Measurements from ENCODE around the gene ITFG1. TPM values are rescaled to one million over a fixed set of nuclear protein-coding genes. Genes with fewer than 3 reads are reported as not detected.

ITFG1 gene
- total and polyA plus RNA-seq, 2 of the 13 experiments (the other 11 are each of a cell fraction or from before 2014, with no cell fraction given): 74.5 to 150 TPM

DNA sequence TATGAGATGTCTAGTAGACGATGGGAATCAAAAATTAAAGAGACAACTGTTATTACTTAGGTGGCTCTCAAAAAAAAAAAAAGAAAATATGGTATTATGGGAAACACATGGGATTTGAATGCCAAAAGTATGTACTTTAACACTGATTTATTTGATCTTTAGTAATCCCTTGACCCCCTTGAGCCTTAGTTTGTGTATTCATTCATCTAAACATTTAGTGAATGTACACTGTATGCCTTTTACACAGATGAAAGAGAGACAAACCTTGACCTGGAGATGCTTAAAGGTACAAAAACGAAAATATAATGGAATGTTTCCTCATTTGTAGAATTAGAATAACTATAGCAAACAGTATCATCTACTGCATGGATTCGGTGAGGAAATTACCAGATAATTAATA is 278.5 kb downstream of the ITFG1 start (continued):
- TF ChIP-seq, protein P1, sequence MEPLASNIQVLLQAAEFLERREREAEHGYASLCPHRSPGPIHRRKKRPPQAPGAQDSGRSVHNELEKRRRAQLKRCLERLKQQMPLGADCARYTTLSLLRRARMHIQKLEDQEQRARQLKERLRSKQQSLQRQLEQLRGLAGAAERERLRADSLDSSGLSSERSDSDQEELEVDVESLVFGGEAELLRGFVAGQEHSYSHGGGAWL (CRISPR knock-in tag; IDR thresholded peaks at IDR 0.05): no peak
- TF ChIP-seq KDM1A (CRISPR knock-in tag; IDR thresholded peaks at IDR 0.05) (no peak), RARA (CRISPR knock-in tag; IDR thresholded peaks at IDR 0.05) (peak; percentile 45; the same call in 1 of the 2 replicates), ZNF30 (CRISPR knock-in tag; IDR thresholded peaks at IDR 0.05) (no peak), RFX3 (CRISPR knock-in tag; IDR thresholded peaks at IDR 0.05) (no peak), ZNF547 (CRISPR knock-in tag; IDR thresholded peaks at IDR 0.05) (no peak), MEIS2 (CRISPR knock-in tag; IDR thresholded peaks at IDR 0.05) (no peak), ZSCAN21 (CRISPR knock-in tag; IDR thresholded peaks at IDR 0.05; ENCODE audit: borderline replicate concordance) (no peak), ZNF550 (CRISPR knock-in tag; IDR thresholded peaks at IDR 0.05; ENCODE audit: borderline replicate concordance) (no peak), CEBPB (IDR thresholded peaks at IDR 0.05; ENCODE audit: borderline replicate concordance, low read depth, low read length) (no peak), IRF2 (CRISPR knock-in tag; IDR thresholded peaks at IDR 0.05) (no peak), ZNF83 (CRISPR knock-in tag; IDR thresholded peaks at IDR 0.05; ENCODE audit: borderline replicate concordance) (no peak), ELF3 (CRISPR knock-in tag; IDR thresholded peaks at IDR 0.05) (no peak), MAZ (IDR thresholded peaks at IDR 0.05; ENCODE audit: borderline replicate concordance, low read depth, low read length) (no peak), MAZ (CRISPR knock-in tag; IDR thresholded peaks at IDR 0.05; ENCODE audit: low read depth) (no peak), GFI1 (CRISPR knock-in tag; IDR thresholded peaks at IDR 0.05; ENCODE audit: borderline replicate concordance) (peak; percentile 92), ZNF121 (CRISPR knock-in tag; IDR thresholded peaks at IDR 0.05) (no peak), NR2F6 (IDR thresholded peaks at IDR 0.05) (peak; percentile 83), NR2F6 (CRISPR knock-in tag; IDR thresholded peaks at IDR 0.05) (peak; percentile 62), ATM (IDR thresholded peaks at IDR 0.05; ENCODE audit: borderline replicate concordance) (no peak), TGIF2 (CRISPR knock-in tag; IDR thresholded peaks at IDR 0.05) (no peak), GATAD2A (CRISPR knock-in tag; IDR thresholded peaks at IDR 0.05) (no peak)
- TF ChIP-seq, protein P2, sequence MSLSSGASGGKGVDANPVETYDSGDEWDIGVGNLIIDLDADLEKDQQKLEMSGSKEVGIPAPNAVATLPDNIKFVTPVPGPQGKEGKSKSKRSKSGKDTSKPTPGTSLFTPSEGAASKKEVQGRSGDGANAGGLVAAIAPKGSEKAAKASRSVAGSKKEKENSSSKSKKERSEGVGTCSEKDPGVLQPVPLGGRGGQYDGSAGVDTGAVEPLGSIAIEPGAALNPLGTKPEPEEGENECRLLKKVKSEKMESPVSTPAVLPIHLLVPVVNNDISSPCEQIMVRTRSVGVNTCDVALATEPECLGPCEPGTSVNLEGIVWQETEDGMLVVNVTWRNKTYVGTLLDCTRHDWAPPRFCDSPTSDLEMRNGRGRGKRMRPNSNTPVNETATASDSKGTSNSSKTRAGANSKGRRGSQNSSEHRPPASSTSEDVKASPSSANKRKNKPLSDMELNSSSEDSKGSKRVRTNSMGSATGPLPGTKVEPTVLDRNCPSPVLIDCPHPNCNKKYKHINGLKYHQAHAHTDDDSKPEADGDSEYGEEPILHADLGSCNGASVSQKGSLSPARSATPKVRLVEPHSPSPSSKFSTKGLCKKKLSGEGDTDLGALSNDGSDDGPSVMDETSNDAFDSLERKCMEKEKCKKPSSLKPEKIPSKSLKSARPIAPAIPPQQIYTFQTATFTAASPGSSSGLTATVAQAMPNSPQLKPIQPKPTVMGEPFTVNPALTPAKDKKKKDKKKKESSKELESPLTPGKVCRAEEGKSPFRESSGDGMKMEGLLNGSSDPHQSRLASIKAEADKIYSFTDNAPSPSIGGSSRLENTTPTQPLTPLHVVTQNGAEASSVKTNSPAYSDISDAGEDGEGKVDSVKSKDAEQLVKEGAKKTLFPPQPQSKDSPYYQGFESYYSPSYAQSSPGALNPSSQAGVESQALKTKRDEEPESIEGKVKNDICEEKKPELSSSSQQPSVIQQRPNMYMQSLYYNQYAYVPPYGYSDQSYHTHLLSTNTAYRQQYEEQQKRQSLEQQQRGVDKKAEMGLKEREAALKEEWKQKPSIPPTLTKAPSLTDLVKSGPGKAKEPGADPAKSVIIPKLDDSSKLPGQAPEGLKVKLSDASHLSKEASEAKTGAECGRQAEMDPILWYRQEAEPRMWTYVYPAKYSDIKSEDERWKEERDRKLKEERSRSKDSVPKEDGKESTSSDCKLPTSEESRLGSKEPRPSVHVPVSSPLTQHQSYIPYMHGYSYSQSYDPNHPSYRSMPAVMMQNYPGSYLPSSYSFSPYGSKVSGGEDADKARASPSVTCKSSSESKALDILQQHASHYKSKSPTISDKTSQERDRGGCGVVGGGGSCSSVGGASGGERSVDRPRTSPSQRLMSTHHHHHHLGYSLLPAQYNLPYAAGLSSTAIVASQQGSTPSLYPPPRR (CRISPR knock-in tag; IDR thresholded peaks at IDR 0.05; ENCODE audit: borderline replicate concordance): peak; percentile 35; the same call in 1 of the 2 replicates
- TF ChIP-seq, protein P3, sequence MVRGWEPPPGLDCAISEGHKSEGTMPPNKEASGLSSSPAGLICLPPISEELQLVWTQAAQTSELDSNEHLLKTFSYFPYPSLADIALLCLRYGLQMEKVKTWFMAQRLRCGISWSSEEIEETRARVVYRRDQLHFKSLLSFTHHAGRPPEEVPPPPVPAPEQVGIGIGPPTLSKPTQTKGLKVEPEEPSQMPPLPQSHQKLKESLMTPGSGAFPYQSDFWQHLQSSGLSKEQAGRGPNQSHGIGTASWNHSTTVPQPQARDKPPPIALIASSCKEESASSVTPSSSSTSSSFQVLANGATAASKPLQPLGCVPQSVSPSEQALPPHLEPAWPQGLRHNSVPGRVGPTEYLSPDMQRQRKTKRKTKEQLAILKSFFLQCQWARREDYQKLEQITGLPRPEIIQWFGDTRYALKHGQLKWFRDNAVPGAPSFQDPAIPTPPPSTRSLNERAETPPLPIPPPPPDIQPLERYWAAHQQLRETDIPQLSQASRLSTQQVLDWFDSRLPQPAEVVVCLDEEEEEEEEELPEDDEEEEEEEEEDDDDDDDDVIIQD (CRISPR knock-in tag; IDR thresholded peaks at IDR 0.05; ENCODE audit: low read depth): peak; percentile 12; the same call in 1 of the 2 replicates
- TF ChIP-seq, protein P4, sequence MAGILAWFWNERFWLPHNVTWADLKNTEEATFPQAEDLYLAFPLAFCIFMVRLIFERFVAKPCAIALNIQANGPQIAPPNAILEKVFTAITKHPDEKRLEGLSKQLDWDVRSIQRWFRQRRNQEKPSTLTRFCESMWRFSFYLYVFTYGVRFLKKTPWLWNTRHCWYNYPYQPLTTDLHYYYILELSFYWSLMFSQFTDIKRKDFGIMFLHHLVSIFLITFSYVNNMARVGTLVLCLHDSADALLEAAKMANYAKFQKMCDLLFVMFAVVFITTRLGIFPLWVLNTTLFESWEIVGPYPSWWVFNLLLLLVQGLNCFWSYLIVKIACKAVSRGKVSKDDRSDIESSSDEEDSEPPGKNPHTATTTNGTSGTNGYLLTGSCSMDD (CRISPR knock-in tag; IDR thresholded peaks at IDR 0.05): no peak
- TF ChIP-seq, protein P5, sequence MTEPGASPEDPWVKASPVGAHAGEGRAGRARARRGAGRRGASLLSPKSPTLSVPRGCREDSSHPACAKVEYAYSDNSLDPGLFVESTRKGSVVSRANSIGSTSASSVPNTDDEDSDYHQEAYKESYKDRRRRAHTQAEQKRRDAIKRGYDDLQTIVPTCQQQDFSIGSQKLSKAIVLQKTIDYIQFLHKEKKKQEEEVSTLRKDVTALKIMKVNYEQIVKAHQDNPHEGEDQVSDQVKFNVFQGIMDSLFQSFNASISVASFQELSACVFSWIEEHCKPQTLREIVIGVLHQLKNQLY (CRISPR knock-in tag; IDR thresholded peaks at IDR 0.05): no peak

All from HepG2 (cell line).